Fibroblast of skin of left biceps (primary cell): ENCODE data around the gene CD33.
"Not testable (repeated sequence)": the region's sequence is repeated elsewhere in the genome, so short reads cannot be mapped to it uniquely, and the experiment has no call there.

Experiments used
- DNase-seq, 2 experiments: peaks; one replicate each; pipeline ENCODE4 v3.0.0-alpha.2; 2013; ENCODE audit warnings: low read depth in 2 of 2

Gene CD33

DNA sequence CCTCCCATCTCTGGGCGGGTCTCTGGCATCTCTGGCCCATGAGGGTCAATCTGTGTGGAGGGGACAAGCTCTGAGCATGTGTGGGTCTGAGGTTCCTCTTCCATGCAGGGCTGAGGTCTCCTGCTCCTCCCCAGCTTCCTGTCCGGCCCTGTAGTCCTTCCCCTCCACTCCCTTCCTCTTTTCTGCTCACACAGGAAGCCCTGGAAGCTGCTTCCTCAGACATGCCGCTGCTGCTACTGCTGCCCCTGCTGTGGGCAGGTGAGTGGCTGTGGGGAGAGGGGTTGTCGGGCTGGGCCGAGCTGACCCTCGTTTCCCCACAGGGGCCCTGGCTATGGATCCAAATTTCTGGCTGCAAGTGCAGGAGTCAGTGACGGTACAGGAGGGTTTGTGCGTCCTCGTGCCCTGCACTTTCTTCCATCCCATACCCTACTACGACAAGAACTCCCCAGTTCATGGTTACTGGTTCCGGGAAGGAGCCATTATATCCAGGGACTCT, at the start of gene CD33:
TSS of gene CD33 (plus strand) at position 183 of the 496 bp plus-strand sequence. CDS start at position 222, 39 bp downstream.
- DNase-seq, result not testable (repeated sequence)

DNA sequence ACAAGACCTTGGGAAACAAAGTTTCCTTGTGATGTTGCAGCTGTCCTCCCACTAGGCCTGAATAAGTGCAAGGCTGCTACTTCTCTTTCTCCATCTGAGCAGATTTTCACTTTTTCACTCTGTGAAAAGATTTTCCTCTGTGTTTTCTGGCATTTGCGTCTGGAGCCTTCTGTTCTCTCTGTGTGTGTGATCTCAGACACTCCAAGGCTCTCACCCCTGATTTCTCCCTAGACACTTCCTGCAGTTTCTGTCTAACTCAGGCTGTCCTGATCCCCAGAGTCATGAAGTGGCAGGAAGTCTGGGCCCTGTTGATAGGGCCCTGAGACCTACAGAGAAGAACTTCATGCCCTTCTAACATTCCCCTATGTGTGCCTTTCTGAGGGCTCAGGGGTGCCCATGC, 45.6 kb upstream of the CD33 start:
- no peak for DNase-seq

DNA sequence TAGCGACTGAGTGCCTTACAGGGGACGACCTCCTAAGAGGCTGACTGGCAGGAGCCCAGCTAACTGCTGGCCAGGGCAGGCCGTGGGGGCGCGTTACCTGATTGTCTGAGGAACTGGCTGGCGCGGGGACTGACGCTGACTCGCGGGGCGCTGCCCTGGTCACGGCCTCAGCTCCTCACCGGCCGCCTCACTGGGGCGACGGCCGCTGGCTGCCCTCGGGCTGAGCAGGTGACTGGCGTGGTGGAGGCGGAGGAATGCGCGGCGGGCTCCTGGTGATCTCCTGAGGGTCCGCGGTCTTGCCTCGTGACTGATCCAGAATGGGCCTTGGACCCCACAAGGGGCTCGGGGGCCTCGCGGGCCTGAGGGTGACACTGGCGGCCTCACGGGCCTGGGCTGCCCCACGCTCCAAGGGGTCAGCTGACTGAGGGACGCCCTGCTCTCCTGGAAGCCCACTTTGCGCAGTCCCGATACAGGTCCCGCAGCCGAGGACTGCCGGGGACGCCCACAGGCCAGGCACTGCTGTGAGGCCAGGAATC, 43.4 kb upstream of the CD33 start:
- no peak for DNase-seq

DNA sequence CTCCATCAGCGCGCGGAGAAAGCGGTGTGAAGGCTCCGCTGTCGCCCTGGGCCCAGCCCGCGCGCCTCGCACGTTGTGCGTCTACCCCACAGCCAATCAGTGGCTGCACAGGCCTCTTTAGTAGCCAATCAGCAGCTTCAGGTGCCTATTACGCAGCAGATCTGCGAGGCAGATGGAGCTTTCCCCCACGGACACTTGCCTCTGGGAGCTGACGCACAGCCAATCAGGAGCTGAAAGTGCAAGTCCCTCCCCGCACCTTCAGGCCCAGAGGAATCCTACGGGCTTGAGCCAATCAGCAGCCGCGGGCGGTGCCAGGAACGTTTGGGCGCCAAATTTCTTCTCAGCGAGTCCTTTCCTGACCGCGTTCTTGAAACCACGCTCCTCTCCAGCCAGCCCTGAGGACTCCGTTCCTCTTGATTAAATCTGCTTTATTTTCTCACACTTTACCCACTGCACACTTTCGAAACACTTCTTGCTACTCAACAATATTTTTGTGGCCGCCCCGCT, 42.9 kb upstream of the CD33 start:
- DNase-seq, result no peak

DNA sequence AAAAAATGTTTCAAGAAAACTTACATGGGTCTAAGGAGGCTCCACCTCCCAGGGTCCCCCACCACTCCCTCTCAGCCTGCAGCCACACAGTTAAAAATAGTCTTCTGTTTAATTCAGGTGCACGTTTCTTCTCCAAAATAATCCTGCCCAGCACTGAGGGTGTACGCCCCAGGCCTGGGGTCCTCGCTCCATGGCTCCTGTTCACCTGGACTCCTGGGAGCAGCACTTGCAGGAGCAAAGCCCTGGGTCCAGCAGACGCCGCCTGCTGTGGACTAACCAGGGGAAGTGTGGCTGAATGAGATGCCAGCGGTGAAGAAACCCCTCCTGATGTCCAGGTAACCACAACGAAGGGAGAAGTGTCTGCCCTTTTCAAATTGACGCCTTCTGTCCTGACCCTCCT, 41.3 kb upstream of the CD33 start:
- no peak for DNase-seq

DNA sequence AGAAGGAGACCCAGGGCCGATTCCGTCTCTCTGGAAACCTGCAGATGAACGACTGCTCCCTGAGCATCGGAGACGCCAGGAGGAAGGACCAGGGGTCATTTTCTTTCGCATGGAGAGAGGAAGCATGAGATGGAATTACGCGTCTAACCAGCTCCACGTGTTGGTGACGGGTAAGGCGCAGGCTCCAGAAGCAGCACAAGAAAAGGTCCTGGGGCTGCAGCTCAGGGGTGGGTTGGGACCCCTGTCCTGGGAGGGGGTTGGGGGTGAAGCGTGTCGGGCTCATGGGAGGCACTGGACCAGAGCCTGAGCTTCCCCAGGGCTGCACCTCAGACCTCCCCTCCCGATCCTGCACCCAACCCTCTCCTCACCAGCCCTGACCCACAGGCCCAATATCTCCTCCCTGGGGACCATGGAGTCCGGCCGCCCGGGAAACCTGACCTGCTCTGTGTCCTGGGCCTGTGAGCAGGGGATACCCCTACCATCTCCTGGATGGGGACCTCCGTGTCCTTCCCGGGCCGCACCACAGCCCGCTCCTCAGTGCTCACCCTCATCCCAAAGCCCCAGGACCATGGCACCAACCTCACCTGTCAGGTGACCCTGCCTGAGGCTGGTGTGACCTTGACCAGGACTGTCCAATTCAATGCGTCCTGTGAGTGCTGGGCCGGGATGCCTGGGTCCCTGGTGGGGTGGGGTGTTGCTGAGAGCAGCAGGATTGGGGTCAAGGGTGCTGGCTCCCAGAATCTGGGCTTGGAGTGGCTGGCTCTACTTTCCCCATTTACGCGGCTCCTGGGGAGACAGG, 39.6 kb upstream of the CD33 start:
- no peak for DNase-seq

DNA sequence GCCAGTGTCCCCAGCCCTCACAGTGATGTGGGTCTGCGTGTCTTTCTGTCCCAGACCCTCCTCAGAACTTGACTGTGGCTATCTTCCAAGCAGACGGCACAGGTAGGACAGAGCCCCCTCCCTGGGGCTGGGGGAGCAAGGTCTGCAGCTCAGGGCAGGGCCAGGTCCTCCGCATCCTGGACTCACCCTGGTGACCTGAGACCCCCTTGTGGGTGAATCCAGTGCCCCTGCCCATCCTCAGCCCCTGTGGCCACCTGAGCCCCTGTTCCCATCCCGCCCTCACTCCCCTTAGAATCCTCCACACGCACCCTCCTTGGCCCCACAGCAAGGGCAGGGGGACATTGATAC, 39.0 kb upstream of the CD33 start:
- no peak for DNase-seq

DNA sequence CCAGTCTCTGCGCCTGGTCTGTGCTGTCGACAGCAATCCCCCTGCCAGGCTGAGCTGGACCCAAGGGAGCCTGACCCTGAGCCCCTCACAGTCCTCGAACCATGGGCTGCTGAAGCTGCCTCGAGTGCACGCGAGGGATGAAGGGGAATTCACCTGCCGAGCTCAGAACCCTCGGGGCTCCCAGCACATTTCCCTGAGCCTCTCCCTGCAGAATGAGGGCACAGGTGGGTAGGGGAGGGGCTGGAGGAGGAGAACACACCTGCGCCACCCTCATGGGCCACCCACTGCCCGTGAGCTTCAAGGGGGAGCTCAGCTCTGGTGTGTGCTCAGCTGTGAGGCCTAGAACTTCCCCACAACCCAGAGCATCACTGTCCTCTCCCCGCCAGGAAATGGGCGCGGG, 38.6 kb upstream of the CD33 start:
- DNase-seq, result no peak

DNA sequence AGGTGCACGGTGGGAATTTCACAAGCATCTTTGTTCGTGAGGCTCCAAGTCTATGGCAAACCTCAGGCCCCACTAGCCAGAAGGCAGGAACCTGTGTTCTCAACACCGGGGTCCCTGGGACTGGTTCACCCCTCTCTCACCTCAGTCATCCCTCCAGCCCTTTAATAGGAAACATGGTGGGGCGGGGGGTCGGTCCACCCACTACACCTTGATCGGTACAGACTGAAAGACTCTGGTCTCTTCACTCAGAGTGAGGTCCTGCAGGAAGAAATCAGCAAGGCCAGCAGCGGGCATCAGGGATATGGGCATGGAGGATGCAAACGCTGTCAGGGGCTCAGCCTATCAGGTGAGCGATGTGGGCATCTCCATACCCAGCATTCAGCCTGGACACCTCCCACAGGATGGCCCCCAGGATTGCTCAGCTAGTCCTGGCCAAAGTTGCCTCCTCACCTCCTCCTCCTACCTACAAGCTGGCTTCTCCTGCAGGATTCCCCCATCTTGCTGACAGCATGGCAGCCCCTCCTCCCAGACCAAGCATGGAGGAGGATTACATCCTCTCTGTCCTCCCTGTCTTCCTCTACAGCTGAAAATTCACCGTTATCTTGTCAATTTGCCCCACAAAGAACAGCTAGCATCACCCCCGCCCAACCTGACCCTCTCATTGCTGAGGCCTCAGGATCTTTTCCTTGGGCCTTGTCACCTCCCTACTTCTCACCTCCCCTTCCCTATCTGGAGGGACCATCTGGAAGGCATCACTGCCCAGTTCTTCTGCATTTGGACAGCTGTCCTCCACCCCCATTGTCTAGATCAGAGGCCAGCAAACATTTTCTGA, 37.3 kb upstream of the CD33 start:
- DNase-seq, result no peak

DNA sequence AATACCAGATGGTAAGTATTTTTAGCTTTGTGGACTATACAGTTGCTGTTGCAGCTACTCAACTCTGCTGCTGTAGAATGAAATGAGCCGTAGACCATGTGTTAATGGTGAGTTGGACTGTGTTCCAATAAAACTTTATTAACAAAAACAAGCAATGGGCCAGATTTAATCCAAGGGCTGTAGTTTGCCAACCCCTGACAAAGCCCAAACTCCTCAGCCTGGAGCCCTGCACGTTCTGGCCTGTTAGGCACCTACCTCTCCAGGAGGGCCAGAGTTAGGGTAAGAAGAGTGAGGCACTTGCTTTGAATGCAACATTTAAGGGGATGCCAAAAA, 36.7 kb upstream of the CD33 start:
- no peak for DNase-seq

DNA sequence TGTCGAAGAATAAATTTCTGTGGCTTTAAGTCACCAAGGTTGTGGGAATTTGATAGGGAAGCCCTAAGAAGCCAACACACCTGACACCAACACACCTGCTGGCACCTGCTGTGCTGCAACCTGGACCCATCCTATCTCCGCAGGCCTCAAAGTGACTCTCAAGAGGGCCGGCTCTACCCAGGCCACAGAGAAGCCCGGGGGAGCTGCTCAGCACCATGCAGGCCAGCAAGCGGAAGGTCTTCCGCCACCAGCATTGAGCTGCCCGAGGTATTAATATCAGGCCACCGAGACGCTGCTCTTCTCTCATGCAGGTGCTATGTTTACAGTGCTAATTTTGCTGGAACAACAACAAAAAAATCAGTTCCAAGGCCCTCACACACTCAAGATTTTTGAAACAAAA, 32.2 kb upstream of the CD33 start:
- DNase-seq, result no peak

DNA sequence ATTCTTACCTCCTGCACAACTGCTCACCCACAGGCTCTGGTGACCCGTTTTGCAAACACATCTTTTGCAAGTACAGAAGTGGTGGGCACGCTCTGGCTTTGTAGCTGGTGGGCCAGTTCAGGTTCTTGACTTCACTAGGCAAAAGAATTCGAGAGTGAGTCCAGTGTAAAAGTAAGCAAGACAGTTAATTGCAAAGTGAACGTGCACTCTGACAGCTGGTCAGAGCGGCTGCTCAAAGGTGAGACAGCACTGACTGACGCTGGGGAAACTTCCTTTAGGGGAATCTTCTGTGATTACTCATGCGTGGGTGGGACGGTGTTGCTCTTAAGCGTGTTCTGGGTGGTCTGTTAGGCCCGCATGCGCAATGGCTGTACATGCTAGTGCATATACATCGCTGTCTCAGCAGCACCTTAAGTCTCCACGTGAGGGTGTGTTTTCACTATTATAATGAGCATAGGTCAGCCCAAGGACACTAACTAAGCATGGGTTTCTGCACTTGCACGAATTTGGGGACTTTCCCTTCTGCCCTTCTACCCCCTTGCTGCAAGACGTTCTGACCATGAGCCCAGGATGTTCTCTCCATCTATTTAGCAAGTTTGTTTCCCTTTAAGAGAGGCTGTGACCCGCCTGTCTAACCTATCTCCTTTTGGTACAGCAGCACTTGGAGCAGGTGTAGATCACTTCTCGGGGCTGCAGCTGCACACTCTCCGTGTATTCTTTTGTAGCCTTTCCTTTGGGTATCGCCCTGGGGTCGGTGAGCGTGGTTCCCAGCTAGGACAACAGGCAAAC, 30.2 kb upstream of the CD33 start:
- DNase-seq, result no peak

DNA sequence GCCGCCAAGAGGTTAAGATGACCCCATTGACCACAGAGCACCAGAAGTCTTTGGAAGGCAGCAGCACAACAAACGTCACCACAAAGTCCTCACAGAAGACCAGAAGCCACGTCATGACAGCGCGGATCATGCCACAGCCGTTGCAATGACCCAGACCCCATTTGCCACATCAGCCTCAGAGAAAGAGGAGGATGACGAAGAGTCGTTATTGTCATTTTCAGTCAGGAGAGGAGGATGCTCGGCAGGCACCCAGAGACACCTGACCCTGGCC, 29.6 kb upstream of the CD33 start:
- DNase-seq, result no peak

DNA sequence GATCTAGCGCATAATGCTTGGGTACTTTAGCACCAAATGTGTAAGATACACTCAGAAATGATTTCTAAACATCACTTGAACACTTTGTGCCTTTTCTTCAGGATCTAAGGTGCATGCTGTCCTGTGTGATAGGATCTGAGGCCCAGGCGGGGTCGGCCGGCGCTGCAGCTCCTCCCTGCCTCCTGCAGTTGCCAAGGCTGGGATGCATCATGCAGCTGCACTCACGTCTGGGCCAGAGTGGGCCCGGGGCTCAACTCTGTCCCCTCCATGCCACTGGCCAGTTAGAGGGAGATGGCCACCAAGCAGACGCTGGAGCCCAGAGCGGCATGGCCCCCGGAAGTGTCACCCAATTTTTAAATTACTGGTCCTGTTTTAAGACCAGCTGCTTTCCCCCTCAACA, 29.3 kb upstream of the CD33 start:
- DNase-seq, result no peak

DNA sequence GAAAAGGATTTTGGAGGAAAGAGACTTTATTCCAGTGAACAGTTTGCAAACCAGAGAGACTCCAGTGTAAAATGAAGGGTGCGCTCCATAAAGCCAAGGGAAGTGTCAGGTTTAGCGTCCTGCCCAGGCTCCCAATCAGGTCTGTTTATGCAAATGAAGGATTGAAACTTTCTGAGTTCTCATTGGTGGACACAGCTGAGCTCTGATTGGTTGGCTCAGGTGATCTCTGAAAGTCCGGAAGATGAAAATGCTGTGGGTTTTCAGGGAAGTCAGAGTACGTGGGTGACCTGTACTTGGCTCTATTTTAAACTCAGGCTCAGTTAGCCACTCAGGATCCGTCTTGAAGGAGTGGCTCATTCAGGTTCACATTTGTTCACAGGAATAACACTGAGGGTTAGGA, 28.7 kb upstream of the CD33 start:
- DNase-seq, result no peak

DNA sequence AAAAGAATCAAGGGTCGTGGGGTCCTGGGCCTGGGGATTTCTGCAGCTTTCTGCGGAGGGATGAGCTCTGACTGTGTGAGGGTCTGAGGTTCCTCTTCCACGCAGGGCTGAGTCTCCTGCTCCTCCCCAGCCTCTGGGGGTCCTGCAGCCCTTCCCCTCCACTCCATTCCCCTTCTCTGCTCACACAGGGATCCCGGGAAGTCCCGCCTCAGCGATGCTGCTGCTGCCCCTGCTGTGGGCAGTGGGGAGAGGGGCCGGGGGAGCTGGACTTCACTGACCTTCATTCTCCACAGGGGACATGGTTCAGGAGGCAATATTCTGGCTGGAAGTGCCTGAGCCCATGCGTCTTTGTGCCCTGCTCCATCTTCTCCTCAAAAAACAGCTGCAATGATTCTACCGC, 26.2 kb upstream of the CD33 start:
- no peak for DNase-seq

DNA sequence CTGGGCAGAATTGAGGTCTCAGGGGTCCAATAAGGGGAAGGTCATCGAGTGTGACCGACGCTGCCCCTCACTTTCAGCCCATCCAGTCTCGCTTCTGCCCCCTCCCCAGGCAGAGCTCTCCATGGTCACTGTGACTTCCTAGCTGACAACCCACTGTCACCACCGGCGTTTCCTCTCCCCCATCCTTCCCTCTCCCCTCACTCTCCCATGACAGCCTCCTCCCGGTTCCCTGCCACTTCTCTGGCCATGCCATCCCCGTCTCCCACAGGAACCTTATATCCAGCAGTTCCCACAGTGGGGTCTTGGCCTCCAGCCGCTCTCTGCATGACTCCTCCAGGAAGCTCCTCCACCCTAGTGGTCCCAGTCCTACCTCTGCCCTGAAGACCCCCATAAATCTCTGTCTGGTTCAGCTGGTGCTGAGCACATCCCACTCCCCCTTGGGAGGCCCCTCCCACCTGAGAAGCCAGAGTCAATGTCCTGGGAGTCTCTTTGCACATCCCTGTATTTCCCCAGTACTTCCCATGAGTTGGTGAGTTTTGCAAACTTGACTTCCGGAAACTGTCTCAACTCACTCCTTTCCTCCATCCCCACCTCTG, 24.7 kb upstream of the CD33 start:
- DNase-seq, result no peak

DNA sequence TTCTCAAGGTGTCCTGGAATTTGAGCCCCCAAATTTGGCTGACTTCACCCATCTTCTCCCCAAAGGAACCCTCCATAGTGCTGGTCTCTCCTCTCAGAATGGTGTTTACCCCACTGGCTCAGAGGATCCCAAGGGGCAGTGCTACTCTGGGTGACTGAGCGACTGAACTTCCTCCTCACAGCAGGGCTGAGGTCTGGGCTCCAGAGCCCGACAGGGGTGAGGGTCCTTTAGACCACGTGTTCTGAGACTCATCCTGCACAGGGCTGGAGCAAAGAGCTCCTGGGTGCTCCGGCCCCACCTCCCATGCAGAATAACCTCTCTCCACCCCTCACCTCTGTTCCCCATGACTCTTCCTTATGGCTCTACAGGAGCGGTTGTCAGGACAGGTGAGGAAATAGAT, 23.2 kb upstream of the CD33 start:
- DNase-seq, result no peak

DNA sequence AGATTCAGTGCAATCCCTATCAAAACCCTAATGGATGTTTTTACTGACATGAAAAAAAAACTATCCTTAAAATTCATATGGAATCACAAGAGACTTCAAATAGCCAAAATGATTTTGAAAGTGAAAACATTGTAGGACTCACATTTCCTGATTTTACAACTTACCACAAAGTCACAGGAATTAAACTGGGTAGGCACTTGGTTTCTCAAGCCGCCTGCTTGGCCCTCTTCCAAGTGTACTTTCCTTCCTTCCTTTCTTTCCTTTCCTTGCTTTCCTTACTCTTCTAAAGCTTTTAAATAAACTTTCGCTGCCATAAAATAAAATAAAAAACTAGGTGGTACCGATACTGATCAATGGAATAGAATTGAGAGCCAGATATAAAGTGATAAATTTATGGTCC, 21.0 kb upstream of the CD33 start:
- DNase-seq, result no peak

DNA sequence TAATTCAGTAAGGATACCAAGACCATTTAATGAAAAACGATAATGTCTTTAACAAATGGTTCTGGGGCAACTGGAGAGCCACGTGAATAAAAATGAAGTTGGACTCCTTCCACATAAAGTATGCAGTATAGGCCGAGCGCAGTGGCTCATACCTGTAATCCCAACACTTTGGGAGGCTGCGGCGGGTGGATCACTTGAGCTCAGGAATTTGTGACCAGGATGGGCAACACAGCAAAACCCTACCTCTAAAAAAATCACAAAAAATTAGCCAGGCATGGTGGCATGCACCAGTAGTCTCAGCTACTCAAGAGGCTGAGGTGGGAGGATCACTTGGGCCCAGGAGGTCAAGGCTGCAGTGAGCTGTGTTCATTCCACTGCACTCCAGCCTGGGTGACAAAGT, 20.6 kb upstream of the CD33 start:
- no peak for DNase-seq

DNA sequence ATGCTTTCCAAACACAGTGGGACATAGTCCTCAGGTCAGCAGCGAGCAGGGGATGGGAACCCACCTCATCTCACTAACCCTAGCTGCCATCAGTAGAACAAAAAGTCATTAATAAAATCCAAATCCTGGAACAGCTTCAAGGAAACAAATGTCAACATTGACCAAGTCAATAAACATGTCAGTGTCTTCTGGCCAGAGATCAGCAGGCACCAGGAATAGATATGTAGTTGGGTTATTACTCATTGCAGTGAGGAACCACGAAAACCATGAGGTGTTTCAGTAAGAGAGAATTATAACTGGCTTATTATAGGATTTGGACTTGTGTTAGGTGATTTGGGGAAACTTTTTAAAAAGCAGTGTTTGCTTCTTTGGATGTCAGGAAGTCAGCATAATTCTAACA, 17.1 kb upstream of the CD33 start:
- DNase-seq, result no peak
